Measurements from ENCODE around the gene MB. TPM values are rescaled to one million over a fixed set of nuclear protein-coding genes. Genes with fewer than 3 reads are reported as not detected.

Gene MB
- total RNA-seq, 1 donor from 2014 or later: not detected

DNA sequence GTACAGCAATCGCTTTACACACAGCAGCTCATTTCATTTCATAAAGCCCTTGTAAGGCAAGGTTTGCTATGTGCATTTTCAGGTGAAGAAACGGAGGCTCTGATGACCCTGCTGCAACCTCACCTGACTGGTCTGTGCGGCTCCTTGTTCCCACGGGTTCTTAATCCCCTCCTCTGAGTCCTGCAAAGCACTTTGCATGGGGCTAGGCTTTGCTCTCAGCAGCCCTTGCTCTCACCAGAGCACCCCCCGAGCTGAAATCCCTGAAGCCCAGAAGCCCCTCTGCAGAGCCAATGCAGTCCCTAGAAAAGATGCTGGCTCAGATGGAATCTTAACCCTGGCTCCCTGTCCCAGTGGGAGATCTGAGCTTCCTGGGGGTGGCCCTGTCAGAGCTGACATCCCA, 20.1 kb upstream of the MB start:
- H3K27ac ChIP-seq: no peak overlapping the region
- Mint-ChIP-seq H3K36me3 (no peaks in the 10 kb centered on the region), H3K9me3 (no peaks in the 10 kb centered on the region), H3K27me3 (ENCODE audit: insufficient read depth, low read depth) (peaks cover 13% of the 10 kb centered on the region), H3K27ac (no peak overlapping the region), H3K4me3 (no peak overlapping the region), H3K4me1 (peaks cover 32% of the 10 kb centered on the region)
- H2AFZ ChIP-seq (replicated peaks): no peak overlapping the region
- no peaks in the 10 kb centered on the region for H4K20me1 ChIP-seq (ENCODE audit: low read depth)
- peaks cover 23% of the 10 kb centered on the region for H3K4me1 ChIP-seq
- TF ChIP-seq EZH2phosphoT487 (IDR thresholded peaks at IDR 0.05): no peak
- TF ChIP-seq, protein P1, sequence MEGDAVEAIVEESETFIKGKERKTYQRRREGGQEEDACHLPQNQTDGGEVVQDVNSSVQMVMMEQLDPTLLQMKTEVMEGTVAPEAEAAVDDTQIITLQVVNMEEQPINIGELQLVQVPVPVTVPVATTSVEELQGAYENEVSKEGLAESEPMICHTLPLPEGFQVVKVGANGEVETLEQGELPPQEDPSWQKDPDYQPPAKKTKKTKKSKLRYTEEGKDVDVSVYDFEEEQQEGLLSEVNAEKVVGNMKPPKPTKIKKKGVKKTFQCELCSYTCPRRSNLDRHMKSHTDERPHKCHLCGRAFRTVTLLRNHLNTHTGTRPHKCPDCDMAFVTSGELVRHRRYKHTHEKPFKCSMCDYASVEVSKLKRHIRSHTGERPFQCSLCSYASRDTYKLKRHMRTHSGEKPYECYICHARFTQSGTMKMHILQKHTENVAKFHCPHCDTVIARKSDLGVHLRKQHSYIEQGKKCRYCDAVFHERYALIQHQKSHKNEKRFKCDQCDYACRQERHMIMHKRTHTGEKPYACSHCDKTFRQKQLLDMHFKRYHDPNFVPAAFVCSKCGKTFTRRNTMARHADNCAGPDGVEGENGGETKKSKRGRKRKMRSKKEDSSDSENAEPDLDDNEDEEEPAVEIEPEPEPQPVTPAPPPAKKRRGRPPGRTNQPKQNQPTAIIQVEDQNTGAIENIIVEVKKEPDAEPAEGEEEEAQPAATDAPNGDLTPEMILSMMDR (IDR thresholded peaks at IDR 0.05): no peak
- TF ChIP-seq EZH2 (IDR thresholded peaks at IDR 0.05): no peak
- H3K9ac ChIP-seq: no peak overlapping the region
- no peak overlapping the region for H3K4me2 ChIP-seq
- peaks cover 4% of the 10 kb centered on the region for H3F3A ChIP-seq (ENCODE audit: low read depth)
- no peaks in the 10 kb centered on the region for H3K79me2 ChIP-seq (ENCODE audit: low read depth)
- no peaks in the 10 kb centered on the region for H3K27me3 ChIP-seq
- no peaks in the 10 kb centered on the region for H3K36me3 ChIP-seq
- DNase-seq (ENCODE audit: low spot score): peak; percentile 48
- no peak overlapping the region for H3K4me3 ChIP-seq
- no peaks in the 10 kb centered on the region for H3K9me3 ChIP-seq (ENCODE audit: low read depth)

DNA sequence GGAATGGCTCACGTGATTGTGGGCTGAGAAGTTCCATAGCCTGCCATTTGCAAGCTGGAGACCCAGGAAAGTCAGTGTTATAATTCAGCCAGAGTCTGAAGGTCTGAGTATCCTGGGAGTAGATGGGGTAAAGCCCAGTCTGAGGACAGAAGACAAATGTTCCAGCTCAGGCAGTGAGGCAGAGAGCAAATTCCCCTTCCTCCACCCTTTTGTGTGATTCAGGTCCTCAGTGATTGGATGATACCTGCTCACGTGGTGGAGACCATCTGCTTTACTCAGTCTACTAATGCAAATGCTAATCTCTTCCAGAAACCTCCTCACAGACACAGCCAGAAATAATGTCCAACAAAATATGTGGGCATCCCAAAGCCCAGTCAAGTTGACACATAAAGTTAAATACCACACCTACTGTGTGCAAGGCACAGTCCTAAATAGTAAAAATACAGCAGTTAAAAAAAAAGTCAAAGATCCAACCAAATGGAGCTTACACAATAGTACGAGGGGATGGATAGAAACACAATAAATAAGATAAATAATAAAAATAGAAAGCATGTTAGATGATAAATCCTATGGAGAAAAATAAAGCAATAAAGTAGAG, 17.9 kb upstream of the MB start:
- Histone ChIP-seq H4K20me1 (ENCODE audit: low read depth) (no peaks in the 10 kb centered on the region), H3F3A (ENCODE audit: low read depth) (peaks cover 4% of the 10 kb centered on the region), H3K9ac (no peak overlapping the region), H3K27me3 (no peaks in the 10 kb centered on the region), H3K4me2 (no peak overlapping the region), H3K79me2 (ENCODE audit: low read depth) (no peaks in the 10 kb centered on the region), H3K4me3 (no peak overlapping the region), H2AFZ (replicated peaks) (no peak overlapping the region), H3K36me3 (no peaks in the 10 kb centered on the region), H3K9me3 (ENCODE audit: low read depth) (no peaks in the 10 kb centered on the region), H3K4me1 (peaks cover 13% of the 10 kb centered on the region), H3K27ac (no peak overlapping the region)
- Mint-ChIP-seq H3K27ac (no peak overlapping the region), H3K4me1 (peaks cover 28% of the 10 kb centered on the region), H3K9me3 (no peaks in the 10 kb centered on the region), H3K36me3 (no peaks in the 10 kb centered on the region), H3K4me3 (no peak overlapping the region), H3K27me3 (ENCODE audit: insufficient read depth, low read depth) (peaks cover 20% of the 10 kb centered on the region)
- no peak for TF ChIP-seq EZH2phosphoT487 (IDR thresholded peaks at IDR 0.05)
- TF ChIP-seq EZH2 (IDR thresholded peaks at IDR 0.05): no peak
- TF ChIP-seq, protein P1 (IDR thresholded peaks at IDR 0.05): no peak
- DNase-seq (ENCODE audit: low spot score): no peak

DNA sequence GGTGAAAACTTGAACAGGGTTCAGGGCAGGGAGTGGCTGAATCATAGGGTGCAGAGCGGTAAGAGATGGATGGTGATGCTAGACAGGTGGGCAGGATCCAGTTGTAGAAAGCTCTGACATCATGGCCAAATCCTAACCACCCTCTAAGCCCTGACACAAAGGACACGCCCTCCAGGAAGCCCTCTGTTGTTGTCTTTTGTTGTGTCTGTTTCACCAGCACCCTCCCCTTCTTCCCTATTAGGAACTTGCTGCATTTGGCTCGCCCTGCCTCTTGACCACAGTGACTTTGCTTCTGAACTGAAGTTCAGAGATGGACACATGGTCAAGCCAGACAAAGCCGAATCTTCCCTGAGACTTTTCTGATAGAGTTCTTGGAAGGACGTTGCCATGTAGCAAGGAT, 16.9 kb upstream of the MB start:
- TF ChIP-seq EZH2 (IDR thresholded peaks at IDR 0.05): no peak
- TF ChIP-seq, protein P1 (IDR thresholded peaks at IDR 0.05): no peak
- TF ChIP-seq EZH2phosphoT487 (IDR thresholded peaks at IDR 0.05): no peak
- Histone ChIP-seq H3K4me3 (no peak overlapping the region), H3K27me3 (no peaks in the 10 kb centered on the region), H2AFZ (replicated peaks) (no peak overlapping the region), H3K9me3 (ENCODE audit: low read depth) (no peaks in the 10 kb centered on the region), H3K9ac (no peak overlapping the region), H3K36me3 (no peaks in the 10 kb centered on the region), H3K27ac (no peak overlapping the region), H3K4me1 (peaks cover 13% of the 10 kb centered on the region), H3K4me2 (no peak overlapping the region), H3K79me2 (ENCODE audit: low read depth) (no peaks in the 10 kb centered on the region), H3F3A (ENCODE audit: low read depth) (peaks cover 4% of the 10 kb centered on the region), H4K20me1 (ENCODE audit: low read depth) (no peaks in the 10 kb centered on the region)
- Mint-ChIP-seq H3K4me3 (no peak overlapping the region), H3K36me3 (no peaks in the 10 kb centered on the region), H3K4me1 (peaks cover 35% of the 10 kb centered on the region), H3K27me3 (ENCODE audit: insufficient read depth, low read depth) (peaks cover 18% of the 10 kb centered on the region), H3K9me3 (peaks cover 2% of the 10 kb centered on the region), H3K27ac (no peak overlapping the region)
- DNase-seq (ENCODE audit: low spot score): peak; percentile 15
